NCI-H2171 (cell line): ENCODE measurements around the gene FGF12.

Experiments
- DNase-seq: peaks from one replicate; lab custom pipeline; 2025; lab: John Stamatoyannopoulos, UW

The FGF12 gene

GRCh38 chr3:192121923-192122322 lies 605.4 kb downstream of the FGF12 start:
- DNase-seq, result no peak

- no peak for DNase-seq
Measured at GRCh38 chr3:192108820-192109219, 618.5 kb downstream of the FGF12 start.

- DNase-seq, result no peak
Measured at GRCh38 chr3:192106543-192106942, 620.8 kb downstream of the FGF12 start.

- DNase-seq, result no peak
Measured at GRCh38 chr3:192092388-192093005, 634.8 kb downstream of the FGF12 start.

GRCh38 chr3:192091831-192092230 lies 635.5 kb downstream of the FGF12 start:
- DNase-seq, result no peak

GRCh38 chr3:192090586-192090985 lies 636.8 kb downstream of the FGF12 start:
- DNase-seq, result no peak
